HEK293T (cell line): Measurements from ENCODE around the gene DCP1A.

Experiments used
- ARNT ChIP-seq: fragments of 450-650 bp; IDR thresholded peaks from 2 replicates; pipeline ENCODE4 v1.6.1; 2017; ENCODE audit warnings: mild to moderate bottlenecking
- CTBP1 ChIP-seq: fragments of 450-650 bp; IDR thresholded peaks from 2 replicates; pipeline ENCODE4 v1.6.1; 2016; ENCODE audit warnings: borderline replicate concordance
- ELF4 ChIP-seq: fragments of 450-650 bp; IDR thresholded peaks from 2 replicates; pipeline ENCODE4 v1.6.1; 2017; ENCODE audit warnings: antibody characterized with exemption
- FOXM1 ChIP-seq: fragments of 450-650 bp; IDR thresholded peaks from 2 replicates; pipeline ENCODE4 v1.6.1; 2017; ENCODE audit warnings: mild to moderate bottlenecking, borderline replicate concordance
- L3MBTL2 ChIP-seq: fragments of 450-650 bp; conservative IDR thresholded peaks from 2 replicates; pipeline ENCODE4 v1.6.1; 2016; ENCODE audit warnings: mild to moderate bottlenecking
- LEF1 ChIP-seq: fragments of 450-650 bp; IDR thresholded peaks from 2 replicates; pipeline ENCODE4 v1.6.1; 2017; ENCODE audit warnings: mild to moderate bottlenecking, borderline replicate concordance
- SP1 ChIP-seq: fragments of 450-650 bp; IDR thresholded peaks from 2 replicates; pipeline ENCODE4 v1.6.1; 2017
- ZNF384 ChIP-seq: fragments of 450-650 bp; IDR thresholded peaks from 2 replicates; pipeline ENCODE4 v1.6.1; 2016
- TF ChIP-seq, protein P1 (sequence below): fragments of 450-650 bp; IDR thresholded peaks from 2 replicates; pipeline ENCODE4 v1.6.1; 2016

GRCh38 chr3:53244271-53244670, 103.1 kb downstream of the DCP1A start:
- TF ChIP-seq ARNT (no peak), CTBP1 (no peak), FOXM1 (no peak), LEF1 (no peak), L3MBTL2 (no peak), ZNF384 (no peak), SP1 (no peak), ELF4 (no peak)
- TF ChIP-seq, protein P1, sequence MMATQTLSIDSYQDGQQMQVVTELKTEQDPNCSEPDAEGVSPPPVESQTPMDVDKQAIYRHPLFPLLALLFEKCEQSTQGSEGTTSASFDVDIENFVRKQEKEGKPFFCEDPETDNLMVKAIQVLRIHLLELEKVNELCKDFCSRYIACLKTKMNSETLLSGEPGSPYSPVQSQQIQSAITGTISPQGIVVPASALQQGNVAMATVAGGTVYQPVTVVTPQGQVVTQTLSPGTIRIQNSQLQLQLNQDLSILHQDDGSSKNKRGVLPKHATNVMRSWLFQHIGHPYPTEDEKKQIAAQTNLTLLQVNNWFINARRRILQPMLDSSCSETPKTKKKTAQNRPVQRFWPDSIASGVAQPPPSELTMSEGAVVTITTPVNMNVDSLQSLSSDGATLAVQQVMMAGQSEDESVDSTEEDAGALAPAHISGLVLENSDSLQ: no peak
